ENCODE measurements around the gene OPN3. TPM values are rescaled to one million over a fixed set of nuclear protein-coding genes. Genes with fewer than 3 reads are reported as not detected.

The OPN3 gene, protein sequence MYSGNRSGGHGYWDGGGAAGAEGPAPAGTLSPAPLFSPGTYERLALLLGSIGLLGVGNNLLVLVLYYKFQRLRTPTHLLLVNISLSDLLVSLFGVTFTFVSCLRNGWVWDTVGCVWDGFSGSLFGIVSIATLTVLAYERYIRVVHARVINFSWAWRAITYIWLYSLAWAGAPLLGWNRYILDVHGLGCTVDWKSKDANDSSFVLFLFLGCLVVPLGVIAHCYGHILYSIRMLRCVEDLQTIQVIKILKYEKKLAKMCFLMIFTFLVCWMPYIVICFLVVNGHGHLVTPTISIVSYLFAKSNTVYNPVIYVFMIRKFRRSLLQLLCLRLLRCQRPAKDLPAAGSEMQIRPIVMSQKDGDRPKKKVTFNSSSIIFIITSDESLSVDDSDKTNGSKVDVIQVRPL
- total RNA-seq (2022; extraction: Qiagen RNA extraction; ENCODE audit: low read depth), result 42.0 to 56.9 TPM (median 51.3 TPM) in 5 replicates

DNA sequence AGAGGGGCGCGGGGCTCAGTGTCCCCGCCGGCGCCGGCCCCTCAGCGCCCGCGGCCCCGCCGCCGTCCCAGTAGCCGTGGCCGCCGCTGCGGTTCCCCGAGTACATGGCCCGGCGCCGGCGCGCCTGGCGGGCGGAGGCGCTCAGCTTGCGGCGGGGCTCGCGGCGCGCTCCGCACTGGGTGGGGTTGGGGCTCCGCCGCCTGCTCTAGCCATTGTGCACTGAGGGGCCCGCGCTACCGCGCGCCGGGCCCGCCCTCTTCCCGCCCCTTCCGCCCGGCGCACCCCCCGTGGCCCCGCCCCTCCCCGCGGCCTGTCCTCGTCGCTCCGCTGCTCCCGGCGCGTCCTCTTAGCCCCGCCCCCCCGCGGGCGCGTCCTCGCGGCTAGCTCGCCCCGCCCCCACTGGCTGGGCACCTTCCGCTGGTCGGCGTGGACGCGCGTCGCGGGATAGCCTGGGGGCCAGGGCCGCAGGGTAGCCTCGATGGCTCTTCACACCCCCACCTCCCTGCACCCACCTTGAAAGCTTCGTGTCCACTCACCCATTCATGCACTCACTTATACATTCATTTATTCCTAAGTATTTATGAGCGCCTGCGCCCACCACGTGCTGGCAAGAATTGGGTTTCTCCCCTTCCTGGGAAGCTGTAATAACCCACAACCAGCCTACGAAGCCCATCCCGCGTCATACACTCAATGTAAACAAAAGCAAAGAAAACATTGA lies at the start of gene OPN3, which contains the start of gene CHML:
OPN3 (minus strand) TSS at position 221 of the 718 bp plus-strand sequence; CDS start at position 106, 115 bp downstream.
CHML (minus strand) TSS at position 221 of the 718 bp plus-strand sequence. CDS start 4,603 bp downstream, outside the sequence.

DNA sequence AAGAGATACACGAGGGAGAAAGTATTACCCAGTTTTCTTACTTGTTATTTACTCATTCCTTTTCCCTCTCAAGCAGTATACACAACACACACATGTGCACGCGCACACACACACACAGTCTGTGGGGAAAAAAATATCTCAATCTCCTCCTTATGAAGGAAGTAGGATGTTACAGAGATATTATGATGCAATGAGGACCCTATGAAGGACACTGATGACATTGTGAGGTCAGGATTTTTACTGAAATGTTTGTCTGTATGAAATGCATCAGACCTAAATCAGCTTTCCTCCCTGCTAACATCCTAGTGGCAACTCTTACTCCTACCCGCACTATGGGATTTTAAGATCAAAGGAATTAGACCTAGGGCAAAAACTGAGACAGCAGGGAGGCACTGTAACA lies 11.8 kb upstream of the OPN3 start, which contains the start of gene WDR64:
WDR64 (plus strand) TSS at position 270 of the 400 bp plus-strand sequence. CDS start 204 bp downstream, outside the sequence.

Other genes with a start within 250 kb of the OPN3 start
- gene FH, start 120.6 kb downstream of the OPN3 start, total RNA-seq (2022; extraction: Qiagen RNA extraction; ENCODE audit: low read depth), result 89.2 to 97.6 TPM (median 96.2 TPM) in 5 replicates
- gene KMO, start 108.0 kb downstream of the OPN3 start, total RNA-seq (2022; extraction: Qiagen RNA extraction; ENCODE audit: low read depth), result 0.90 to 1.7 TPM (median 1.2 TPM) in 5 replicates
- 4.5 to 9.2 TPM (median 7.8 TPM) in 5 replicates for gene CHML, start within 50 bp of the OPN3 start, total RNA-seq (2022; extraction: Qiagen RNA extraction; ENCODE audit: low read depth)
- gene WDR64, start 11.9 kb upstream of the OPN3 start, total RNA-seq (2022; extraction: Qiagen RNA extraction; ENCODE audit: low read depth), result not detected in 5 replicates
- gene EXO1, start 207.8 kb upstream of the OPN3 start, total RNA-seq (2022; extraction: Qiagen RNA extraction; ENCODE audit: low read depth), result 25.4 to 32.1 TPM (median 26.2 TPM) in 5 replicates

Data from A549 treated with RU486 at 1 μM for 4 hours (cell line).